Measurements from ENCODE around the gene CFAP206.
"Not testable (repeated sequence)": the region's sequence is repeated elsewhere in the genome, so short reads cannot be mapped to it uniquely, and the experiment has no call there.

CFAP206 gene

GRCh38 chr6:87421576-87421975 is 13.8 kb downstream of the CFAP206 start:
- no peak for DNase-seq

GRCh38 chr6:87426789-87427188 is 19.0 kb downstream of the CFAP206 start:
- DNase-seq: no peak

GRCh38 chr6:87430499-87430898 is 22.7 kb downstream of the CFAP206 start:
- DNase-seq: no peak

GRCh38 chr6:87431263-87431662 is 23.5 kb downstream of the CFAP206 start:
- DNase-seq: no peak

GRCh38 chr6:87436435-87436834 is 28.7 kb downstream of the CFAP206 start:
- peak; percentile 28 for DNase-seq

- no peak for DNase-seq
Observed at GRCh38 chr6:87441711-87442110, 33.9 kb downstream of the CFAP206 start.

- no peak for DNase-seq
Observed at GRCh38 chr6:87444362-87444761, 36.6 kb downstream of the CFAP206 start.

- DNase-seq: no peak
Observed at GRCh38 chr6:87465051-87465450, 57.3 kb downstream of the CFAP206 start.

- DNase-seq: peak; percentile 73
Observed at GRCh38 chr6:87472525-87473418, 65.0 kb downstream of the CFAP206 start, which contains the start of gene SLC35A1. Gene SLC35A1, plus strand, starts transcription at chr6:87472974. Its CDS starts 30 bp downstream, at chr6:87473004.

- DNase-seq: peak; percentile 43
Observed at GRCh38 chr6:87473419-87473903, 65.7 kb downstream of the CFAP206 start.

GRCh38 chr6:87481931-87482330 is 74.2 kb downstream of the CFAP206 start:
- DNase-seq: no peak

- no peak for DNase-seq
Observed at GRCh38 chr6:87482366-87482765, 74.6 kb downstream of the CFAP206 start.

- no peak for DNase-seq
Observed at GRCh38 chr6:87483929-87484328, 76.2 kb downstream of the CFAP206 start.

GRCh38 chr6:87484491-87484890 is 76.7 kb downstream of the CFAP206 start:
- DNase-seq: no peak

- no peak for DNase-seq
Observed at GRCh38 chr6:87487555-87487954, 79.8 kb downstream of the CFAP206 start.

- DNase-seq: not testable (repeated sequence)
Observed at GRCh38 chr6:87489326-87489725, 81.6 kb downstream of the CFAP206 start.

- no peak for DNase-seq
Observed at GRCh38 chr6:87494761-87495422, 87.1 kb downstream of the CFAP206 start.

GRCh38 chr6:87498048-87498447 is 90.3 kb downstream of the CFAP206 start:
- no peak for DNase-seq

- no peak for DNase-seq
Observed at GRCh38 chr6:87501809-87502572, 94.2 kb downstream of the CFAP206 start.

GRCh38 chr6:87504441-87504840 is 96.7 kb downstream of the CFAP206 start:
- DNase-seq: no peak

Data from T-helper 9 cell (primary cell).